PC-3 (cell line): ENCODE results near the gene TCF21. TPM values are rescaled to one million over a fixed set of nuclear protein-coding genes. Genes with fewer than 3 reads are reported as not detected.

Experiments
- ATAC-seq: fragments of 200-7000 bp; cut with Tn5 transposase; 2 replicates; pipeline ENCODE4 v1.9.1; 2020; ENCODE audit warnings: mild to moderate bottlenecking, moderate library complexity
- BruUV-seq: library from RNA; stranded (reverse); fragments of 400-500 nt; replicated peaks from 2 replicates; lab custom pipeline; 2021; lab: Mats Ljungman, UMichigan
- CTCF ChIA-PET: fragments of 300-600 bp; sonication (Branson Sonifier 250); formaldehyde crosslinking; loops from one replicate; lab custom pipeline; 2022; ENCODE audit warnings: antibody characterized with exemption; lab: Charles Lee
- POLR2A ChIA-PET: fragments of 300-600 bp; sonication (Branson Sonifier 250); formaldehyde crosslinking; loops from one replicate; lab custom pipeline; 2022; ENCODE audit warnings: antibody characterized with exemption; ENCODE audit not compliant: unreplicated experiment; lab: Charles Lee
- DNase-seq: peaks from one replicate; pipeline ENCODE4 v3.0.0-alpha.2; 2015
- H2AFZ ChIP-seq: fragments of 300-600 bp; sonication (generic); 2 replicates; pipeline ENCODE4 v1.6.0; 2016; ENCODE audit warnings: antibody characterized with exemption, low read length
- H3F3A ChIP-seq: fragments of 300-600 bp; sonication (generic); one replicate; pipeline ENCODE4 v1.6.0; 2017; ENCODE audit warnings: antibody characterized with exemption, low read length, control low read depth, mild to moderate bottlenecking; ENCODE audit not compliant: unreplicated experiment
- H3K27ac ChIP-seq: fragments of 300-600 bp; sonication (generic); 2 replicates; pipeline ENCODE4 v1.5.1; 2016; ENCODE audit warnings: mild to moderate bottlenecking, low read length
- H3K27me3 ChIP-seq: fragments of 300-600 bp; sonication (generic); 2 replicates; pipeline ENCODE4 v1.6.1; 2016; ENCODE audit warnings: low read length, mixed read lengths
- H3K36me3 ChIP-seq: fragments of 300-600 bp; sonication (generic); 2 replicates; pipeline ENCODE4 v1.6.1; 2016; ENCODE audit warnings: low read depth, mixed run types, low read length, mixed read lengths
- H3K4me1 ChIP-seq: fragments of 300-600 bp; sonication (generic); 2 replicates; pipeline ENCODE4 v1.5.1; 2016; ENCODE audit warnings: low read length; ENCODE audit not compliant: insufficient read depth
- H3K4me2 ChIP-seq: fragments of 300-600 bp; sonication (generic); 2 replicates; pipeline ENCODE4 v1.6.0; 2016; ENCODE audit warnings: low read length
- H3K4me3 ChIP-seq: fragments of 300-600 bp; sonication (generic); 2 replicates; pipeline ENCODE4 v1.5.1; 2016; ENCODE audit warnings: mild to moderate bottlenecking, low read length, mixed read lengths
- H3K79me2 ChIP-seq: fragments of 300-600 bp; sonication (generic); 2 replicates; pipeline ENCODE4 v1.6.1; 2017; ENCODE audit warnings: low read length, mixed read lengths
- H3K9ac ChIP-seq: fragments of 300-600 bp; sonication (generic); 2 replicates; pipeline ENCODE4 v1.6.0; 2016; ENCODE audit warnings: mild to moderate bottlenecking, low read length
- H3K9me2 ChIP-seq: fragments of 300-600 bp; sonication (generic); replicated peaks from 2 replicates; pipeline ENCODE4 v1.6.1; 2016; ENCODE audit warnings: mixed run types, low read length, mixed read lengths
- H3K9me3 ChIP-seq: fragments of 300-600 bp; sonication (generic); 2 replicates; pipeline ENCODE4 v1.6.1; 2016; ENCODE audit warnings: low read length, mixed read lengths
- H4K20me1 ChIP-seq: fragments of 300-600 bp; sonication (generic); 2 replicates; pipeline ENCODE4 v1.6.1; 2016; ENCODE audit warnings: low read length, mixed read lengths
- CTCF ChIP-seq: fragments of 300-600 bp; sonication (generic); conservative IDR thresholded peaks from 2 replicates; pipeline ENCODE4 v1.5.1; 2017; ENCODE audit warnings: antibody characterized with exemption, low read depth, mild to moderate bottlenecking, low read length
- EZH2 ChIP-seq: fragments of 300-600 bp; sonication (generic); IDR thresholded peaks from one replicate; pipeline ENCODE4 v1.6.1; 2017; ENCODE audit warnings: antibody characterized with exemption, mild to moderate bottlenecking, low read length; ENCODE audit not compliant: unreplicated experiment
- EZH2phosphoT487 ChIP-seq: fragments of 300-600 bp; sonication (generic); IDR thresholded peaks from 2 replicates; pipeline ENCODE4 v1.6.1; 2018; ENCODE audit warnings: mild to moderate bottlenecking, antibody characterized with exemption, low read length, borderline replicate concordance
- intact Hi-C: fragments of 100-400 bp; cut with micrococcal nuclease; formaldehyde crosslinking; loops from 2 replicates; pipeline ENCODE4 v1.9.0; 2023
- total RNA-seq: library from RNA; depleted of rRNA; stranded (reverse); fragments of >200 nt; gene quantifications from 2 replicates; pipeline ENCODE4 v1.2.3, GENCODE V29; 2014

TCF21 gene
- total RNA-seq, 1 experiment from 2014 or later = not detected

- H3K27me3 ChIP-seq = peaks cover 35% of the 10 kb centered on the region
- no peaks in the 10 kb centered on the region for H3K79me2 ChIP-seq
- no peaks in the 10 kb centered on the region for H4K20me1 ChIP-seq
- TF ChIP-seq EZH2 (no peak), EZH2phosphoT487 (no peak), CTCF (no peak)
- H3K4me2 ChIP-seq = no peak overlapping the region
- H3K9ac ChIP-seq = no peak overlapping the region
- ATAC-seq (no peak), DNase-seq (no peak)
- H2AFZ ChIP-seq = no peak overlapping the region
- BruUV-seq = no TSS peak
- CTCF ChIA-PET = no interaction called here
- no peak overlapping the region for H3K4me3 ChIP-seq
- H3K4me1 ChIP-seq = no peaks in the 10 kb centered on the region
- H3K27ac ChIP-seq = no peak overlapping the region
- intact Hi-C loops = no loop called here
- POLR2A ChIA-PET = interaction anchor here (0.6 kb wide), 1 partner anchor 536 kb away, joined by 3 read pairs; no protein-coding TSS in a partner anchor
- no peaks in the 10 kb centered on the region for H3K9me2 ChIP-seq
- H3F3A ChIP-seq = no peaks in the 10 kb centered on the region
- no peaks in the 10 kb centered on the region for H3K36me3 ChIP-seq
- no peaks in the 10 kb centered on the region for H3K9me3 ChIP-seq
Measured at GRCh38 chr6:133887156-133887879, 1.6 kb upstream of the TCF21 start.

- Histone ChIP-seq H3K79me2 (no peaks in the 10 kb centered on the region), H3K36me3 (no peaks in the 10 kb centered on the region), H2AFZ (no peak overlapping the region), H3K4me2 (no peak overlapping the region), H3F3A (no peaks in the 10 kb centered on the region), H3K9ac (no peak overlapping the region), H3K9me3 (no peaks in the 10 kb centered on the region), H3K9me2 (no peaks in the 10 kb centered on the region), H3K27ac (no peak overlapping the region), H3K27me3 (peaks cover 41% of the 10 kb centered on the region), H4K20me1 (no peaks in the 10 kb centered on the region), H3K4me1 (0 out of 2 replicates have a peak, but pooled peaks cover 5% of the 10 kb centered on the region), H3K4me3 (no peak overlapping the region)
- intact Hi-C loops = no loop called here
- ChIA-PET POLR2A (interaction anchor here (0.6 kb wide), 1 partner anchor 536 kb away, joined by 3 read pairs; no protein-coding TSS in a partner anchor), CTCF (no interaction called here)
- ATAC-seq (no peak), DNase-seq (no peak)
- no peak for TF ChIP-seq CTCF
- no peak for TF ChIP-seq EZH2phosphoT487
- TF ChIP-seq EZH2 = no peak
- BruUV-seq = no TSS peak
Measured at GRCh38 chr6:133887880-133888230, 1.1 kb upstream of the TCF21 start.
